Measurements from ENCODE around the gene TTBK2. TPM values are rescaled to one million over a fixed set of nuclear protein-coding genes. Genes with fewer than 3 reads are reported as not detected.

The TTBK2 gene
- total and polyA plus RNA-seq, 8 donors = 12.4 to 15.8 (median 13.8) TPM

DNA sequence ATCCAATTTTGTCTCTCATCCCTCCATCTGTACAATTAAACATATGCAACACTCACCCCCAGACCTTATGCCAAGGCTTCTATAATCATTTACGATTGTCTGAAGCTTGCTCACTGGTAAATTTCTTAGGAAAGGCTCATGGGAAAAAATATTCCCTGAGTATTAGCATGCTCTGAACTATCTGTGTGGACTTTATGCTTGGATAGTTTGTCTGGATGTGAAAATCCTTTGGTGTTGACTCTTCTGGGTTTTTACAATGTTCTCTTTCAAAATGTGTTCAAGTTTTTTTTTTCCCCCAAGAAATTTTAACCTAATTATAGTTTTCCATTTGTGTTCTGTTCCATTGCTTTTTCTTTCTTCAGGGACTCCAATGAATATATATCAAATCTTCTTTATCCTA is 19.9 kb upstream of the TTBK2 start:
- Histone ChIP-seq H3K36me3 (peaks cover 0 to 23% of the 10 kb centered on the region in 2 donors), H3K27me3 (no peaks in the 10 kb centered on the region), H3K27ac (no peak overlapping the region), H3K9me3 (no peaks in the 10 kb centered on the region), H3K4me1 (no peaks in the 10 kb centered on the region), H3K4me3 (no peak overlapping the region)
- TF ChIP-seq, protein P1, sequence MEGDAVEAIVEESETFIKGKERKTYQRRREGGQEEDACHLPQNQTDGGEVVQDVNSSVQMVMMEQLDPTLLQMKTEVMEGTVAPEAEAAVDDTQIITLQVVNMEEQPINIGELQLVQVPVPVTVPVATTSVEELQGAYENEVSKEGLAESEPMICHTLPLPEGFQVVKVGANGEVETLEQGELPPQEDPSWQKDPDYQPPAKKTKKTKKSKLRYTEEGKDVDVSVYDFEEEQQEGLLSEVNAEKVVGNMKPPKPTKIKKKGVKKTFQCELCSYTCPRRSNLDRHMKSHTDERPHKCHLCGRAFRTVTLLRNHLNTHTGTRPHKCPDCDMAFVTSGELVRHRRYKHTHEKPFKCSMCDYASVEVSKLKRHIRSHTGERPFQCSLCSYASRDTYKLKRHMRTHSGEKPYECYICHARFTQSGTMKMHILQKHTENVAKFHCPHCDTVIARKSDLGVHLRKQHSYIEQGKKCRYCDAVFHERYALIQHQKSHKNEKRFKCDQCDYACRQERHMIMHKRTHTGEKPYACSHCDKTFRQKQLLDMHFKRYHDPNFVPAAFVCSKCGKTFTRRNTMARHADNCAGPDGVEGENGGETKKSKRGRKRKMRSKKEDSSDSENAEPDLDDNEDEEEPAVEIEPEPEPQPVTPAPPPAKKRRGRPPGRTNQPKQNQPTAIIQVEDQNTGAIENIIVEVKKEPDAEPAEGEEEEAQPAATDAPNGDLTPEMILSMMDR (IDR thresholded peaks at IDR 0.05) = no peak
- DNase-seq (no peak), ATAC-seq (no peak)
- intact Hi-C loops (cut with DNase I) = no loop called here

DNA sequence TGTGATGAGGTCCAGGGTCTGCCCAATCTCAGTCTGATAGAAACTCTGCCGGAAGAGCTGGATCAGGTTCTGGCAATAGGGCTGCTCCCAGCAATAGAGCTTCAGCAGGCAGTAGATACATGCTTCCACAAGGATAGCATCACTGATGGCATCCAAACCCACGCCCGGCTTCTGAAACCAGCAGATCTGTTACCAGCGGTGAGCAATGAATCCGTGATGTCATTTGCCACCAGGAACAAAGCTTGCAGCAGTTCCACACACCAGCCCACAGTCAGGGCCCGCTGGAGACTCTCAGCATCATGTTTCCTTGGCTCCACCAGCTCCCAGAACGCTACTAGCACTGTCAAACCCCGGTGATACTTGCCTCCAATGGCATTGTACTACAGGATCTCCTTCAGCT is 19.3 kb upstream of the TTBK2 start:
- ATAC-seq = no peak
- DNase-seq = no peak
- TF ChIP-seq, protein P1 (IDR thresholded peaks at IDR 0.05) = no peak
- intact Hi-C loops (cut with DNase I) = no loop called here
- Histone ChIP-seq H3K4me3 (no peak overlapping the region), H3K9me3 (no peaks in the 10 kb centered on the region), H3K27me3 (no peaks in the 10 kb centered on the region), H3K4me1 (no peaks in the 10 kb centered on the region), H3K36me3 (peaks cover 0 to 16% of the 10 kb centered on the region in 2 donors), H3K27ac (no peak overlapping the region)

DNA sequence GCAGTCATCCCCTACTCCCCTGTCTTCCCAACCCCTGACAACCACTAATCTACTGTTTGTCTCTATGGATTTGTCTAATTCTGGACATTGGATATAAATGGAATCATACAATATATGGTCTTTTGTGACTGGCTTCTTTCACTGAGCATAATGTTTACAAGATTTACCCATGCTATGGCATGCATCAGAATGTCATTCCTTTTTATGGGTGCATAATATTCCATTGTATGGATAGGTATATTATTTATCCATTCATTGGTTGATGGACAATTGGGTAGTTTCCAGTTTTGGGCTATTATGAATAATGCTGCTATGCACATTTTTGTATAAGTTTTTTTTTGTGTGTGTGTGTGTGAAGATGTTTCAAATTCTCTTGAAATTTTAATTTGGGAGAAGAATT is 16.6 kb upstream of the TTBK2 start:
- ATAC-seq = no peak
- Histone ChIP-seq H3K36me3 (no peaks in the 10 kb centered on the region), H3K27ac (no peak overlapping the region), H3K27me3 (no peaks in the 10 kb centered on the region), H3K4me3 (no peak overlapping the region), H3K4me1 (no peaks in the 10 kb centered on the region), H3K9me3 (no peaks in the 10 kb centered on the region)
- DNase-seq = no peak
- TF ChIP-seq, protein P1 (IDR thresholded peaks at IDR 0.05) = no peak
- intact Hi-C loops (cut with DNase I) = no loop called here

DNA sequence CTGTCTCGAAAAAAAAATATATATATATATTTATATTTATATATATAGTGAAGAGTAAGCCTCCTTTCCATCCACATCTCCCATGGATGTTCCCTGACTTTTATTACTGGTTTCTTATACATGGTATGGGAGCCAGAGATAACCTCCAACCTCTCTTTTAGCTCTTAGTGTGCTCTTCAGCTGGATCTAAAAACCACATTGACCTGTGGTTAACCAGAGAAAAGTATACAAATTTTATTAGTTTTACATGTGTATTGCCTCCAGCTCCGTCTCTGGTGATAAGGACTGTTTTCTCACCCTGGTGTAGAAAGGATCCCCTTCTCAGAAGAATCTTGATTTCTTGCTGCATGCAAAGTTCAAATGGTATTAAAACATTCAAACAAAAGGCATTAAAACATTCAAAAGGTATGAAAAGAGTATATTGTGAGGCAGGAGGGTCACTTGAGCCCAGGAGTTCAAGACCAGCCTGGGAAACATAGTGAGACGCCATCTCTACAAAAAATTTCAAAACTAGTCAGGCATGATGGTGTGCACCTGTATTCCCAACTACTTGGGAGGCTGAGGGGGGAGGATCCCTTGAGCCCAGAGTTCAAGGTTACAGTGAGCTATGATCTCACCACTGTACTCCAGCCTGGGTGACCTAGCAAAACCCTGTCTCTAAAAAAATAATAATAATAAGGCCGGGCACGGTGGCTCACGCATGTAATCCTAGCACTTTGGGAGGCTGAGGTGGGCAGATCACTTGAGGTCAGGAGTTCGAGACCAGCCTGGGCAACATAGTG is 13.5 kb upstream of the TTBK2 start:
- ATAC-seq (no peak), DNase-seq (no peak)
- no peaks in the 10 kb centered on the region for H3K27me3 ChIP-seq
- no peak overlapping the region for H3K4me3 ChIP-seq
- TF ChIP-seq, protein P1 (IDR thresholded peaks at IDR 0.05) = no peak
- H3K9me3 ChIP-seq = no peaks in the 10 kb centered on the region
- H3K27ac ChIP-seq = no peak overlapping the region
- H3K4me1 ChIP-seq = no peaks in the 10 kb centered on the region
- H3K36me3 ChIP-seq = no peaks in the 10 kb centered on the region
- intact Hi-C loops (cut with DNase I) = no loop called here

DNA sequence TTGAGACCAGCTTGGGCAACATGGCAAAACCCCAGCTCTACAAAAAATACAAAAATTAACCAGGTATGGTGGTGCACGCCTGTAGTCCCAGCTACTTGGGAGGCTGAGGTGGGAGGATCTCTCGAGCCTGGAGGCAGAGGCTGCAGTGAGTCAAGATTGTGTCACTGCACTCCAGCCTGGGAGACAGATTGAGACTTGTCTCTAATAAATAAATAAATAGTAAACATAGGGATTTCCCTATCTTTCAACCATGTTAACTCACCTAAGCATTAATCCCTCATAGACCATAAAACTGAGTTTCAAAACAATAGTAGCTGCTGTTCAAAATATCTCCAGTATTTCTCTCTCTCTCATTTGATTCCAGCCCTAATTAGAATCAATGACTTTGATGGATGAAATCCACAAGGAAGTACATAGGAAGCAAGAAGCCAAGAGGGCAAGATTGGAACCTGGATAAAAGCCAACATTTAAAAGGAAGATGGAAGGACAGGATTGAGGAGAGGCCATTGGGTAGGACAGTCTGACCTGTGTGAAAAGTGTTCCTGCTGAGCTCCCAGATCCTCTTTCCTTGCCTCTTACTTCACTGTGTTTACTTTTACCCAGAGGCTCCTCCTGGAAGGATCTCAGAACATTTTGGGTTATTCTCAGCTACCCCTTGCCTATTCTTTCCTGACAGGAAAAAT is 12.4 kb upstream of the TTBK2 start:
- no peaks in the 10 kb centered on the region for H3K9me3 ChIP-seq
- H3K27ac ChIP-seq = no peak overlapping the region
- no peaks in the 10 kb centered on the region for H3K36me3 ChIP-seq
- no peaks in the 10 kb centered on the region for H3K4me1 ChIP-seq
- no peaks in the 10 kb centered on the region for H3K27me3 ChIP-seq
- H3K4me3 ChIP-seq = no peak overlapping the region
- TF ChIP-seq, protein P1 (IDR thresholded peaks at IDR 0.05) = no peak
- no peak for DNase-seq
- intact Hi-C loops (cut with DNase I) = no loop called here
- ATAC-seq = no peak

All from left lung (tissue), 10 donors.